Fibroblast of upper back skin (primary cell): ENCODE data around the gene EVI5L.

Experiments
- DNase-seq: peaks from one replicate; pipeline ENCODE4 v3.0.0-alpha.2; 2013

EVI5L gene

DNA sequence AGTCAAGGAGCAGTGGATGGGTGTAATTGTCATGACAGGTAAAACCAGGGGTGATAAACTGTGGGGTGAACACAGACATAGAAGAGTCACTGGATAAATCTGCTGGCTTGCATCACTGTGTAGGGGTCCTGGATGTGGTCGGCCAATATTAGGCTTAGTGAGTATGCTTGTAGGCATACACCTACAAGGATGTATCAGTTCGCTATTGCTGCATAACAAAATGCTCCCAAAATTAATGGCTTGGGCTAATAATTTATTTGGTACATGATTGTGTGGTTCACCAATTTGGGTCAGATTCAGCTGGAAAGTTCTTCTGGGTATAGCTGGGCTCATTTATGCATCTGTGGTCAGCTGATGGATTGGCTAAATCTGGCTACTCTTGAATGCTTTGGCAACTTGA is 11.2 kb upstream of the EVI5L start:
- no peak for DNase-seq

DNA sequence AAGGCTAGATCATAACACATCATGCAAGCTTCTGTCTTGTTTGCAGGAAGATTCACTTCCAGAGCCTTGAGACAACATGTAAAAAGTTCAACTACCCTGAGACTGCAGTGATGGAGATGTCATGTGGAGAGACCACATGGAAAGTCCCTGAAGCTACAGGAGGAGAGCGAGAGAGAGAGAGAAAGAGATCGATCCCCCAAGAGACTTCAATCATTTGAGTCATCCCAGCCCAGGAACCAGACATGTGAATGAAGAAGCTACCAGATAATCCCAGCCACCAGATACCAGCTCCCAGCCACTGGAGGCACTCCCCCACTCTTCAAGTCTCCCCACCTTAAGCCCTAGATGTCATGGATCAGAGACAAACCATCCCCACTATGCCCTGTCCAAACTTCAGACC is 10.7 kb upstream of the EVI5L start:
- no peak for DNase-seq

DNA sequence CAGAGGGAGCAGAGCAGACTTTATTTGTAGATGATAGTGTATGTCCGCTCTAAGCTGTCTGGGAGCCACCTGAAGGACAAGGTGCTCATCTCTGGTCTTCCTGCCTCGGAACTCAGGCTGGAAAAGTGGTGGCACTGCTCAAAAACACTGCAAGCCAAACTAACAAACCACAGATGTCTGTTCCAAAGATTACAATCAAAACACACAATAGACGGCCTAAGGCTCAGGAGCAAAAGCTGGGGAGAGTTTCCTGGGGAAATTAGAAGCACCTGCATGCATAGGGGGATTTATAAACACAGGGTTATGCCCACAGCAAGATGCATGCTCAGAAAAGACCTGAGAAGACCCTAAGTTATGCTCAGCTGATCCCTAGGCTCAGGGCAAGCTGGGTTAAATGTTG is 9.4 kb upstream of the EVI5L start:
- no peak for DNase-seq

DNA sequence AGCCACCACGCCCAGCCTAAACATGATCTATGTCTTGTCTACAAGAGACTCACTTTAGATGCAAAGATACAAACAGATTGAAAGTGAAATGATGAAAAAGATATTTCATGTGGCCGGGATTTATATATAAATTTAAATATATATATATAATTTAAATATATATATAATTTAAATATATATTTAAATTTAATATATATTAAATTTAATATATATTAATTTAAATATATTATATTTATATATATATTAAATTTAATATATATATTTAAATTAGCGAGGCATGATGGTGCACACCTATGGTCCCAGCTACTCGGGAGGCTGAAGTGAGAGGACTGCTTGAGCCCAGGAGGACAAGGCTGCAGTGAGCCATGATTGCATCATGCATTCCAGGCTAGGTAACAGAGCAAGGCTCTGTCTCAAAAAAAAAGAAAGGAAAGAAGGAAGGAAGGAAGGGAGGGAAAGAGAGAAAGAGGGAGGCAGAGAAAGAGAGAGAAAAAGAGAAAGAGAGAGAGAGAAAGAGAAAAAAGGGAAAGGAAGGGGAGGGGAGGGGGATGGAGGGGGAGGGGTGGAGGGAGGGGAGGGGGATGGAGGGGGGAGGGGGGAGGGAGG is 7.0 kb upstream of the EVI5L start:
- DNase-seq, result no peak

- DNase-seq, result no peak
Observed at GRCh38 chr19:7823686-7824301, 6.2 kb upstream of the EVI5L start.

DNA sequence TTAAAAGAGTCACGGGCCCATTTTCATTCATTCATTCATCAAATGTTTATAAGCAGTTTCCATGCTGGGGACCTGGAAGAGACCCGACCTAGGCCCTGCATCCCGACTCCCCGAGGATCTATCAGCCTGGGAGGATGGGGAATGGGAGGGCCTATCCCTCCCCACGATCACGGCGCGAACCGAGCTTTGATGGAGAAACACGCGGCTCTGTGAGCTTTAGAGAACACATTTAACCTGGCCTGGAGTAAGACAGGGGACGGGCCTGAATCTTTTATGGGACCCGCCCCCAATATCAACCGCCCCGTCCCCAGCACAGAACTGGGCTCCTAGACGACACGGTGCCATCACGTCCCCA is 875 bp upstream of the EVI5L start:
- no peak for DNase-seq

- DNase-seq, result no peak
Observed at GRCh38 chr19:7830272-7830771, 304 bp downstream of the EVI5L start.

DNA sequence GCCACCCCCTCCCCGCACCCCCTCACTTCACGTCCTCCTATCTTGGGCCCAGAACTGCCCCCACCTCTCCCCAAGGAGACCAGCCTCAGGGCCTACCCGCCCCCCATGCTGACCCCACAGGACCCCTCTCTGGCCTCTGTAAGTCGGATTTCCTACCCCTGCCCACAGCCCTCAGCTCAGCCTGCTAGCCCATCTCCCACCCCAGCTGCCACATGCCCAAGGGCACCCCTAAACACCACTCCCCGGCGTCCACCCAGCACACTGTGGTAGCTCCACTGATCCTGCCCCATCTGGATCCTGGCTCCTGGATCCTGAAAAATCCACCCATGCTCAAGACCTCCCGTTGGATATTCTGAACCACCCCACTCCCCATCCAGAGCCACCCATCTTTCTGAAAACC is 805 bp downstream of the EVI5L start:
- DNase-seq, result no peak

GRCh38 chr19:7831452-7831851 is 1.4 kb downstream of the EVI5L start:
- peak; percentile 15 for DNase-seq

DNA sequence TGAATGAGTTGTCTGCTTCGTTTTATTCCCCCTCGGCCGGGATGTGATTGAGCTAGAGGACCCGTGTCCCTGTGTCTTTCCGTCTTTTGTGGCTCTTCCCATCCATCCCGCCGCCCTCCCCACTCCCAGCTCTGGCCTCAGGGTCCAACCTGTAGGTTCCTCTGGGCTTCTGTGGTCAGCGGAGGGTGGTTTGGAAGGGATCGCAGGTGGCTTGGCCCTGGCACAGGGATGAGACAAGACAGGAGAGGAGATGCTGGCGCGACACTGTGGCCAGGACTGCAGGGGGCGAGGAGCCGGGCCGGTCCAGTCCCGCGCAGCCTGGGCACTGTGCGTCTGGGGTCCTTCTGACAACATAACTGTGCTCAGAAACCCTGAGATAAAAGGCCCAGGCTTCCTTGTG is 2.0 kb downstream of the EVI5L start:
- no peak for DNase-seq

GRCh38 chr19:7832781-7833180 is 2.8 kb downstream of the EVI5L start:
- no peak for DNase-seq

- peak; percentile 40 for DNase-seq
Observed at GRCh38 chr19:7833225-7834099, 3.4 kb downstream of the EVI5L start.

DNA sequence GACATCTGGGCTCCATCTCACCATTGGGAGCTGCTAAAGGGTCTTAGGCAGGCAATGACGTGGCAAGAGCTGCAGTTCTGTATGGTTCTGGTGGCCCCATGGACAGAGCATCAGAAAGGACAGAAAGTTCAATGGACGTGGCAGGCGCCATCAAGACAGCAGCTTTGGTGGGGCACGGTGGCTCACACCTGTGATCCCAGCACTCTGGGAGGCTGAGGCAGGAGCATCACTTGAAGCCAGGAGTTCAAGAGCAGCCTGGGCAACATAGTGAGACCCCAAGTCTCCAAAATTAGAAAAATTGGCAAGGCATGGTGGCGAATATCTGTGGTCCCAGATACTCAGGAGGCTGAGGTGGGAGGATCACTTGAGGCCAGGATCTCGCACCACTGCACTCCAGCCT is 9.5 kb downstream of the EVI5L start:
- DNase-seq, result no peak

DNA sequence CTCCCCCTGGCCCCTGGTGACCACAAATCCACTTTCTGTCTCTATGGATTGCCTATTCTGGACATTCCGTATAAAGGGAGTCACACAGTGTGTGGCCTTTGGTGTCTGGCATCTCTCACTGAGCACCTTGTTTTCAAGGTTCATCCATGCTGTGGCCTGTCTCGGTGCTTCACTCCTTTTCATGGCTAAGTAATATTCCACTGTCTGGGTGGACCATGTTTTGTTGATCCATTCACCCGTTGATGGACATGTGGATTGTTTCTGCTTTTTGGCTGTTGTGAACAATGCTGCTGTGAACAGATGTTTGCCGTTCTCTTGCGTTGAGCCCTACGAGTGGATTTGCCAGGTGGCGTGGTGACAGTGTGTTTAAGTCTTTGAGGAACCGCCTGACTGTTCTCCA is 10.6 kb downstream of the EVI5L start:
- no peak for DNase-seq

- DNase-seq, result no peak
Observed at GRCh38 chr19:7841751-7842660, 12.0 kb downstream of the EVI5L start.

DNA sequence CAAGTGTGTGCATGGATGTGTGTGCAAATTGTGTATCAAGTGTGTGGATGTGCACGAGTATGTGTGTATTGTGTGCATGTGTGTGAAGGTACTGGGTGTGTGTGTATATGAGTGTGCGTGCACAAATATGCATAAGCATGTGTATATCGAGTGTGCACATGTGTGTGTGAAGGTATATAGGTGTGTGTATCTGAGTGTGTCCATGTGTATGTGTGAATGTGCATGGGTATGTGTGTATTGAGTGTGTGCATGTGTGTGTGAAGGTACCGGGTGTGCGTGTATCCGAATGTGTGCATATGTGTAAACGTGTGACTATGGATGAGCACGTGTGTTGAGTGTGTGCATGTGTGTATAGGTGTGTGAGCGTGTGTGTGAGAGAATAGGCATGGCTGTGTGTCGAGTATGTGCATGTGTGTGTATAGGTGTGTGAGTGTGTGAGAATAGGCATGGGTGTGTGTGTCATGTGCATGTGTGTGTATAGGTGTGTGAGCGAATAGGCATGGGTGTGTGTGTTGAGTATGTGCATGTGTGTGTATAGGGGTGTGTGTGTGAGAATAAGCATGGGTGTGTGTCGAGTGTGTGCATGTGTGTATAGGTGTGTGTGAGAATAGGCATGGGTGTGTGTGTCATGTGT is 12.8 kb downstream of the EVI5L start:
- DNase-seq, result no peak

DNA sequence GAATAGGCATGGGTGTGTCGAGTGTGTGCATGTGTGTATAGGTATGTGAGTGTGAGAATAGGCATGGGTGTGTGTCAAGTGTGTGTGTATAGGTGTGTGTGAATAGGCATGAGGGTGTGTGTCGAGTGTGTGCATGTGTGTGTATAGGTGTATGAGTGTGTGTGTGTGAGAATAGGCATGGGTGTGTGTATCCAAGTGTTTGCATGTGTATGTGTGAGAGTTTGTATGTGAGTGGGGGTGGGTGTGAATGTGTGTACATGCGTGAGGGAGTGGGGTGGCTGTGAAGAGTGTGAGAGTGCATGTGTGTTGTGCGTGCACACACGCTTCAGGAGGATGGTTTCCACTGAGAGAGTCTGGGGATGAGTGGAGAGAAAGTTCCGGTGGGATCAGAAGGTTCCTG is 13.5 kb downstream of the EVI5L start:
- no peak for DNase-seq

DNA sequence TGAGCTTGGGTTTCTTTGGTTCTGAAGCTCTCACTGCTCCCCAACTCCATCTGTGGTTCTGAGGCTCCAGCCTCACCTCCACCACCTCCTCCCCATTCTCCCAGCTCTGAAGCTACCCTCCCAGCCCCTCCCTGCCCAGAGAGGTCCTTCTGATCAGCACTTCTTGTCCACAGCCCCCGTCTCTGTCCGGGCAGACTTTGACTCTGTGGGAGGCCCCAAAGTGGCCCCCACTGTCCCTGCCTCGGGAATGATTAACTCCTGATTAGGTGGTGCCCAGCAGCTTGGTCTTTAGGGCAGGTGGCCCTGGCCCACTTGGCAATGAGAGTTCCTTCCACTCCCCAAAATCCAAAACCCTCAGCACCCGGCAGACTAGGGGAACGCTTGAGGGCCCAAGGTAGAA is 14.4 kb downstream of the EVI5L start:
- DNase-seq, result no peak

DNA sequence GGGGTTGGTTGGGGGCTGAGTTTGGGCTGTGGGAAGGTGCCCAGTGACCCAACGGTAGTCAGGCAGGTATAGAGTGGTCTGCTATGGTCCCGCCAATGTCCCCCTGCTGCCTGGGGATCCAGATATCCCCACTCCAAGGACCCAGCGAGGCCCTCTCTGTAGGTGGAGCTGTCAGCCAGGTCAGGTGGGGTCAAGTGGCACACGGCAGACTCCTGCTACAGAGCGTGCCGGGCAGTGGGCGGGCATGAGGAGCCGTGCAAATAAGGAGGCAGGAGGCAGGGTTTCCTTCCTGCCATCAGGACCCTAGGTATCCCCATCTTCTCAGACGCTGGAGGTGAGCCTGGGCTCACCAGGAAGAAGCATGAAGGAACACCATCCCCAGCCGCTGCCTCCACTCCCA is 14.9 kb downstream of the EVI5L start:
- no peak for DNase-seq

DNA sequence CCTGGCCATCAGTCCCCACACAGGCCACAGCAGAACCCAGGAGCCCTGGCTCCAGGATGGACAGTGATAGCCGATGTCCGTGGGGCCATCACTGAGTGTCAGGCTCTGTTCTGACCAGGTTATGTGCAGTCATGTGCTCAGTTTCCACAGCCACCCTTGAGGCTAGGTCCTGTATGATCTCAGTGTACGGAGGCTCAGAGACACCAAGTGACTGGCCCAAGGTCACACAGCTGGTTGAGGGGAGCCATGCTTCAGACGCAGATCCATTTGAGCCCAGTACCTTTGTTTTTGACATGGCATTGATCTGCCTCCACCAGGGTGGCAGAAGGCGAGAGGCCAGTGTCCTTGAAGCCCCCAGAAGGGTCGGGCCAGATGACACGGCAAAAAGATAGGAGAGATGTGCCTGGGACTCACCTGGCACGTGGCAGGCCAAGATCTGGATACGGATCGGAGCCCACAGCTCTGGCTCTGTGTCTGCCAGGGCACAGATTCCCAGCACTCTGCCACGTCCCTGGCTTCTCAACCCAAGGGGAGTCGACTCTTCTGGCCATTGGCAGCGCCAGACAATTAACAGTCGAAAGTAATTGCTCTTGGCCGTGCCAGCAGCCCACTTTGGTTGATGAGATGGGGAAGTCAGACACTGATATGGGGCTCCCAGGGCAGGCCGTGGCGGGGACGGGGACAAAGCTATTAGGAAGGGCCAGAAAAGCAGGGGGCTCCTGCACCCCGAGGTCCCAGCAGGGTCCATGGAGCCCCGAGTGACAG is 15.6 kb downstream of the EVI5L start:
- no peak for DNase-seq

GRCh38 chr19:7846155-7846646 is 16.2 kb downstream of the EVI5L start:
- no peak for DNase-seq

DNA sequence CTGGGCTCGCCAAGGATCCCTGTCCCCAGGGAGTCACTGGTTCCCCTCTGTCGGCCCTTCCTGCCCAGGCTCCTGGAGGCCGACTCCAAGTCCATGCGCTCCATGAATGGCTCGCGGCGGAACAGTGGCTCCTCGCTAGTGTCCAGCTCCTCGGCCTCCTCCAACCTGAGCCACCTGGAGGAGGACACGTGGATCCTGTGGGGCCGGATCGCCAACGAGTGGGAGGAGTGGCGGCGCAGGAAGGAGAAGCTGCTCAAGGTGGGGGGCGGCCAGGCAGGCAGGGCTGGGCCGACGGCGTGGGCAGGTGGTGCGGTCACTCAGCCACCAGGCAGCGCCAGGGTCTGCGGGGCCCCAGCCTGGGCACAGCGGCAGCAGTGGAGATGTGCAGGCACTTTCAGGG is 17.6 kb downstream of the EVI5L start:
- no peak for DNase-seq
